ENCODE data around the gene IGF1.

The IGF1 gene

GRCh38 chr12:102511575-102511974 lies 31.2 kb upstream of the IGF1 start:
- H3K9me3 ChIP-seq (ENCODE audit: control insufficient read depth, insufficient read depth, low read depth, low read length): no peaks in the 10 kb centered on the region
- no peaks in the 10 kb centered on the region for H3K27me3 ChIP-seq (ENCODE audit: control insufficient read depth, insufficient read depth, low read length)
- H3K4me1 ChIP-seq (ENCODE audit: control insufficient read depth, insufficient read depth, low read length): no peaks in the 10 kb centered on the region
- no peak overlapping the region for H3K9ac ChIP-seq (ENCODE audit: low read length)
- H3K27ac ChIP-seq (ENCODE audit: low read depth, low read length): no peak overlapping the region
- no peak overlapping the region for H3K4me3 ChIP-seq (ENCODE audit: low read depth, low read length)
- no peaks in the 10 kb centered on the region for H3K36me3 ChIP-seq (ENCODE audit: control insufficient read depth, insufficient read depth, low read length)

- Histone ChIP-seq H3K4me3 (ENCODE audit: low read depth, low read length) (no peak overlapping the region), H3K27me3 (ENCODE audit: control insufficient read depth, insufficient read depth, low read length) (no peaks in the 10 kb centered on the region), H3K36me3 (ENCODE audit: control insufficient read depth, insufficient read depth, low read length) (no peaks in the 10 kb centered on the region), H3K4me1 (ENCODE audit: control insufficient read depth, insufficient read depth, low read length) (no peaks in the 10 kb centered on the region), H3K27ac (ENCODE audit: low read depth, low read length) (no peak overlapping the region), H3K9me3 (ENCODE audit: control insufficient read depth, insufficient read depth, low read depth, low read length) (no peaks in the 10 kb centered on the region), H3K9ac (ENCODE audit: low read length) (no peak overlapping the region)
These were observed 30.1 kb upstream of the IGF1 start for GRCh38 chr12:102510463-102510862.

GRCh38 chr12:102510031-102510430 lies 29.7 kb upstream of the IGF1 start:
- H3K27ac ChIP-seq (ENCODE audit: low read depth, low read length): no peak overlapping the region
- H3K4me1 ChIP-seq (ENCODE audit: control insufficient read depth, insufficient read depth, low read length): no peaks in the 10 kb centered on the region
- H3K27me3 ChIP-seq (ENCODE audit: control insufficient read depth, insufficient read depth, low read length): no peaks in the 10 kb centered on the region
- no peak overlapping the region for H3K9ac ChIP-seq (ENCODE audit: low read length)
- no peaks in the 10 kb centered on the region for H3K36me3 ChIP-seq (ENCODE audit: control insufficient read depth, insufficient read depth, low read length)
- no peaks in the 10 kb centered on the region for H3K9me3 ChIP-seq (ENCODE audit: control insufficient read depth, insufficient read depth, low read depth, low read length)
- H3K4me3 ChIP-seq (ENCODE audit: low read depth, low read length): no peak overlapping the region

- H3K4me3 ChIP-seq (ENCODE audit: low read depth, low read length): no peak overlapping the region
- no peaks in the 10 kb centered on the region for H3K36me3 ChIP-seq (ENCODE audit: control insufficient read depth, insufficient read depth, low read length)
- no peaks in the 10 kb centered on the region for H3K4me1 ChIP-seq (ENCODE audit: control insufficient read depth, insufficient read depth, low read length)
- no peak overlapping the region for H3K9ac ChIP-seq (ENCODE audit: low read length)
- no peaks in the 10 kb centered on the region for H3K9me3 ChIP-seq (ENCODE audit: control insufficient read depth, insufficient read depth, low read depth, low read length)
- H3K27me3 ChIP-seq (ENCODE audit: control insufficient read depth, insufficient read depth, low read length): no peaks in the 10 kb centered on the region
- H3K27ac ChIP-seq (ENCODE audit: low read depth, low read length): no peak overlapping the region
These were observed 28.8 kb upstream of the IGF1 start for GRCh38 chr12:102509123-102509626.

- Histone ChIP-seq H3K4me3 (ENCODE audit: low read depth, low read length) (no peak overlapping the region), H3K27me3 (ENCODE audit: control insufficient read depth, insufficient read depth, low read length) (no peaks in the 10 kb centered on the region), H3K4me1 (ENCODE audit: control insufficient read depth, insufficient read depth, low read length) (no peaks in the 10 kb centered on the region), H3K27ac (ENCODE audit: low read depth, low read length) (no peak overlapping the region), H3K36me3 (ENCODE audit: control insufficient read depth, insufficient read depth, low read length) (no peaks in the 10 kb centered on the region), H3K9ac (ENCODE audit: low read length) (no peak overlapping the region), H3K9me3 (ENCODE audit: control insufficient read depth, insufficient read depth, low read depth, low read length) (no peaks in the 10 kb centered on the region)
These were observed 27.7 kb upstream of the IGF1 start for GRCh38 chr12:102508052-102508451.

GRCh38 chr12:102507301-102507700 lies 26.9 kb upstream of the IGF1 start:
- Histone ChIP-seq H3K4me3 (ENCODE audit: low read depth, low read length) (no peak overlapping the region), H3K9me3 (ENCODE audit: control insufficient read depth, insufficient read depth, low read depth, low read length) (no peaks in the 10 kb centered on the region), H3K27ac (ENCODE audit: low read depth, low read length) (no peak overlapping the region), H3K36me3 (ENCODE audit: control insufficient read depth, insufficient read depth, low read length) (no peaks in the 10 kb centered on the region), H3K27me3 (ENCODE audit: control insufficient read depth, insufficient read depth, low read length) (no peaks in the 10 kb centered on the region), H3K9ac (ENCODE audit: low read length) (no peak overlapping the region), H3K4me1 (ENCODE audit: control insufficient read depth, insufficient read depth, low read length) (no peaks in the 10 kb centered on the region)

GRCh38 chr12:102504871-102505270 lies 24.5 kb upstream of the IGF1 start:
- Histone ChIP-seq H3K27ac (ENCODE audit: low read depth, low read length) (no peak overlapping the region), H3K9ac (ENCODE audit: low read length) (no peak overlapping the region), H3K27me3 (ENCODE audit: control insufficient read depth, insufficient read depth, low read length) (no peaks in the 10 kb centered on the region), H3K9me3 (ENCODE audit: control insufficient read depth, insufficient read depth, low read depth, low read length) (no peaks in the 10 kb centered on the region), H3K36me3 (ENCODE audit: control insufficient read depth, insufficient read depth, low read length) (no peaks in the 10 kb centered on the region), H3K4me1 (ENCODE audit: control insufficient read depth, insufficient read depth, low read length) (no peaks in the 10 kb centered on the region), H3K4me3 (ENCODE audit: low read depth, low read length) (no peak overlapping the region)

GRCh38 chr12:102504280-102504679 lies 23.9 kb upstream of the IGF1 start:
- Histone ChIP-seq H3K27me3 (ENCODE audit: control insufficient read depth, insufficient read depth, low read length) (no peaks in the 10 kb centered on the region), H3K27ac (ENCODE audit: low read depth, low read length) (no peak overlapping the region), H3K4me3 (ENCODE audit: low read depth, low read length) (no peak overlapping the region), H3K36me3 (ENCODE audit: control insufficient read depth, insufficient read depth, low read length) (no peaks in the 10 kb centered on the region), H3K9me3 (ENCODE audit: control insufficient read depth, insufficient read depth, low read depth, low read length) (no peaks in the 10 kb centered on the region), H3K4me1 (ENCODE audit: control insufficient read depth, insufficient read depth, low read length) (no peaks in the 10 kb centered on the region), H3K9ac (ENCODE audit: low read length) (no peak overlapping the region)

GRCh38 chr12:102503831-102504230 lies 23.5 kb upstream of the IGF1 start:
- H3K27ac ChIP-seq (ENCODE audit: low read depth, low read length): no peak overlapping the region
- H3K9ac ChIP-seq (ENCODE audit: low read length): no peak overlapping the region
- no peaks in the 10 kb centered on the region for H3K9me3 ChIP-seq (ENCODE audit: control insufficient read depth, insufficient read depth, low read depth, low read length)
- H3K36me3 ChIP-seq (ENCODE audit: control insufficient read depth, insufficient read depth, low read length): no peaks in the 10 kb centered on the region
- no peak overlapping the region for H3K4me3 ChIP-seq (ENCODE audit: low read depth, low read length)
- H3K4me1 ChIP-seq (ENCODE audit: control insufficient read depth, insufficient read depth, low read length): no peaks in the 10 kb centered on the region
- no peaks in the 10 kb centered on the region for H3K27me3 ChIP-seq (ENCODE audit: control insufficient read depth, insufficient read depth, low read length)

- Histone ChIP-seq H3K4me3 (ENCODE audit: low read depth, low read length) (no peak overlapping the region), H3K9me3 (ENCODE audit: control insufficient read depth, insufficient read depth, low read depth, low read length) (no peaks in the 10 kb centered on the region), H3K27me3 (ENCODE audit: control insufficient read depth, insufficient read depth, low read length) (no peaks in the 10 kb centered on the region), H3K4me1 (ENCODE audit: control insufficient read depth, insufficient read depth, low read length) (no peaks in the 10 kb centered on the region), H3K36me3 (ENCODE audit: control insufficient read depth, insufficient read depth, low read length) (no peaks in the 10 kb centered on the region), H3K9ac (ENCODE audit: low read length) (no peak overlapping the region), H3K27ac (ENCODE audit: low read depth, low read length) (no peak overlapping the region)
These were observed 22.8 kb upstream of the IGF1 start for GRCh38 chr12:102503056-102503681.

GRCh38 chr12:102501773-102502172 lies 21.4 kb upstream of the IGF1 start:
- no peaks in the 10 kb centered on the region for H3K36me3 ChIP-seq (ENCODE audit: control insufficient read depth, insufficient read depth, low read length)
- no peak overlapping the region for H3K27ac ChIP-seq (ENCODE audit: low read depth, low read length)

More at GRCh38 chr12:102501773-102502172, 21.4 kb upstream of the IGF1 start:
- Histone ChIP-seq H3K9me3 (ENCODE audit: control insufficient read depth, insufficient read depth, low read depth, low read length) (no peaks in the 10 kb centered on the region), H3K9ac (ENCODE audit: low read length) (no peak overlapping the region), H3K4me3 (ENCODE audit: low read depth, low read length) (no peak overlapping the region), H3K4me1 (ENCODE audit: control insufficient read depth, insufficient read depth, low read length) (no peaks in the 10 kb centered on the region), H3K27me3 (ENCODE audit: control insufficient read depth, insufficient read depth, low read length) (no peaks in the 10 kb centered on the region)

Measured in HUES6 (cell line).